Endothelial cell of umbilical vein (primary cell): ENCODE data around the gene FCRL2. TPM values are rescaled to one million over a fixed set of nuclear protein-coding genes. Genes with fewer than 3 reads are reported as not detected.

ENCODE experiments used
- BruUV-seq: library from RNA; stranded (reverse); fragments of 400-500 nt; replicated peaks from 2 replicates; lab custom pipeline; 2021; lab: Mats Ljungman, UMichigan
- CTCF ChIA-PET: fragments of 300-600, 350-600 bp; sonication (Branson Sonifier 250); formaldehyde crosslinking; loops from one replicate; lab custom pipeline; 2021; ENCODE audit warnings: antibody characterized with exemption, inconsistent platforms; lab: Charles Lee
- POLR2A ChIA-PET: fragments of 300-600, 350-600 bp; sonication (Branson Sonifier 250); formaldehyde crosslinking; loops from one replicate; lab custom pipeline; 2021; ENCODE audit warnings: antibody characterized with exemption, inconsistent platforms; lab: Charles Lee
- DNase-seq: peaks from one replicate; pipeline ENCODE4 v3.0.0-alpha.2; 2011; ENCODE audit warnings: low read depth, low spot score
- FAIRE-seq: peaks from 2 replicates; lab custom pipeline; 2011; peaks lifted over from hg19 to GRCh38; lab: Jason Lieb, UNC
- H2AFZ ChIP-seq: 2 replicates; pipeline ENCODE4 v1.6.0; 2012; ENCODE audit warnings: low read depth, low read length, control low read depth, inconsistent platforms
- H3K27ac ChIP-seq: 2 replicates; pipeline ENCODE4 v1.5.1; 2011; ENCODE audit warnings: low read depth, mild to moderate bottlenecking, control low read depth, low read length, moderate library complexity; ENCODE audit not compliant: insufficient read depth
- H3K27me3 ChIP-seq, 2 experiments: 2 replicates each; pipeline versions ENCODE4 v1.6.0 to v1.6.1; 2011; ENCODE audit warnings: low read length in 2 of 2, mixed read lengths in 1 of 2; ENCODE audit not compliant: control insufficient read depth in 2 of 2, insufficient read depth in 2 of 2
- H3K36me3 ChIP-seq, 2 experiments: 2 replicates in 1 of 2; 3 replicates in 1 of 2; pipeline ENCODE4 v1.5.1; 2011; ENCODE audit warnings: low read length in 2 of 2, mild to moderate bottlenecking in 1 of 2, moderate library complexity in 1 of 2; ENCODE audit not compliant: control insufficient read depth in 2 of 2, insufficient read depth in 2 of 2; ENCODE audit errors: extremely low read depth in 1 of 2
- H3K4me1 ChIP-seq: 3 replicates; pipeline ENCODE4 v1.5.1; 2011; ENCODE audit warnings: mild to moderate bottlenecking, low read length; ENCODE audit not compliant: control insufficient read depth, insufficient read depth; ENCODE audit errors: extremely low read depth
- H3K4me2 ChIP-seq: 2 replicates; pipeline ENCODE4 v1.6.1; 2011; ENCODE audit warnings: low read length, control low read depth, mixed read lengths; ENCODE audit not compliant: insufficient read depth
- H3K4me3 ChIP-seq, 3 experiments: fragments of 200-600 bp in 1 of 3; sonication (generic), shearing (Covaris generic) in 1 of 3; replicated peaks in 1 of 3; 2 replicates each; pipeline ENCODE4 v1.5.1; 2011 to 2016; ENCODE audit warnings: control low read depth in 3 of 3, low read length in 3 of 3, mild to moderate bottlenecking in 2 of 3, inconsistent platforms in 1 of 3, low read depth in 1 of 3, moderate library complexity in 1 of 3; ENCODE audit not compliant: insufficient read depth in 1 of 3
- H3K79me2 ChIP-seq: 2 replicates; pipeline ENCODE4 v1.6.0; 2012; ENCODE audit warnings: low read length, inconsistent platforms; ENCODE audit not compliant: control insufficient read depth, insufficient read depth
- H3K9ac ChIP-seq: replicated peaks from 2 replicates; pipeline ENCODE3; 2011; ENCODE audit warnings: low read length, control low read depth; ENCODE audit not compliant: insufficient read depth; ENCODE audit errors: extremely low read depth
- H3K9me1 ChIP-seq: replicated peaks from 3 replicates; pipeline ENCODE4 v1.6.0; 2011; ENCODE audit warnings: mild to moderate bottlenecking, low read length; ENCODE audit not compliant: control insufficient read depth, insufficient read depth; ENCODE audit errors: extremely low read depth
- H3K9me3 ChIP-seq: replicated peaks from 2 replicates; pipeline ENCODE4 v1.5.1; 2012; ENCODE audit warnings: low read length, inconsistent platforms; ENCODE audit not compliant: control insufficient read depth, insufficient read depth
- H4K20me1 ChIP-seq: replicated peaks from 2 replicates; pipeline ENCODE3; 2011; ENCODE audit warnings: mild to moderate bottlenecking, low read length; ENCODE audit not compliant: control insufficient read depth, insufficient read depth; ENCODE audit errors: extremely low read depth
- dilution Hi-C: fragments of 300-500 bp; cut with MboI; formaldehyde crosslinking; loops from one replicate; pipeline ENCODE4 v1.15.0; 2019; ENCODE audit warnings: low sequenced_read_pairs; ENCODE audit not compliant: extremely low pct_ligation_motif_present
- intact Hi-C: fragments of 100-400 bp; cut with micrococcal nuclease; formaldehyde crosslinking; loops from one replicate; pipeline ENCODE4 v1.10.0; 2022
- polyA plus RNA-seq, 4 experiments: library from polyadenylated mRNA; depleted of rRNA in 3 of 4; stranded (reverse) in 3 of 4; unstranded in 1 of 4; fragments of >200 nt; gene quantifications; 2 replicates each; pipeline versions ENCODE4 v1.2.1 to v1.2.3, GENCODE V29; 2011 to 2012; ENCODE audit warnings: missing spikeins in 1 of 4
- total RNA-seq: library from RNA; stranded (reverse); gene quantifications from 2 replicates; pipeline ENCODE4 v1.2.3, GENCODE V29; 2021
- TF ChIP-seq, protein P1 (sequence below), 2 donors: IDR thresholded peaks; 1 replicate in 1 of 2; 2 replicates in 1 of 2; pipeline ENCODE4 v1.5.1; 2011; ENCODE audit warnings: low read length in 2 of 2, mild to moderate bottlenecking in 2 of 2, moderate library complexity in 2 of 2, control low read depth in 1 of 2, inconsistent platforms in 1 of 2, low read depth in 1 of 2; ENCODE audit not compliant: insufficient read depth in 1 of 2; ENCODE audit errors: extremely low read depth in 1 of 2
- TF ChIP-seq, protein P2 (sequence below): IDR thresholded peaks from 2 replicates; pipeline ENCODE4 v1.6.1; 2011; ENCODE audit not compliant: insufficient read depth, insufficient read length

Gene FCRL2
- total and polyA plus RNA-seq, 2 donors (not counting 3 experiments of a cell fraction or from before 2014, with no cell fraction given): not detected

DNA sequence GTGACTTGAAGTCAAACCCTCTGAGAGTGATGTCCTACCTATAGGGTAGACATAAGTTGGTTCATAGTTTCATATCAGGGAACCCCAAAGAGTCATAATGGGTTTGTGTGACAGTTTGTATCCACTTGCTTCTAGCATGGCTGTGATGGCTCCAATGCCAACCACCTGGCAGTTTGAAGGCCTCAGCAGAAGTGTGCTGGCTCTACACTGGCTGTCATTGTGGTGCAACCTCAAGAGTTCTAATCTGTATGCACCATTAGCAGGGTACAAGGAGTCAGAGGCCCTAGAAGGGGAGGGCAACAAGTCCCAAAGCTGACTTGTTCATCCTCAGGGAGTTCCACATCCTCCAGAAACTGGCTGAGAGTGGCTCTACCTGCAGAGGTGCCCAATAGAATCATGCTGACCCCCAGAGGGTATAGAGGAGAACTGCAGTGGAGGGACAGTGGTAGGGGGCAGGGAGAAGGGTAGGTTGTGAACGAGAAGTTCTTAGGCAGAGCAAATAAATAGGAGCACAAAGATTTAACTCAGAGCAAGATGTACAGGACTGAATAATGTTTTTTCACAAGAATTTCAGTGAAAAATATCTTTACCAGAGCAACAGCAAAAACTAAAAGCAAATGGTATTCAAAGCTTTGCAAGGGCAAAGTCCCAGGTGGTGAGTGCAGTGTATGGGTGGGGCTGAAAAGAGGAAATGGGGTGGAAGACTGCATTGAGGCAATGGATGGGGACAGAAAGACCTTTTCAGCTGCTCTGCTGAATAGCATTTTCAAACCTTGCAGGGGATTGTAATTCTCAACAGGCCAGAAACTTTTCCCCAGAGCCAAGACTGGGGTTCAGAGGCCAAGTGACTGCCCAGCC lies 3.2 kb downstream of the FCRL2 start:
- no peaks in the 10 kb centered on the region for H3K79me2 ChIP-seq
- H3K36me3 ChIP-seq: no peaks in the 10 kb centered on the region
- DNase-seq: no peak
- intact Hi-C loops (no loop called here), dilution Hi-C loops (no loop called here)
- H3K9me1 ChIP-seq: no peaks in the 10 kb centered on the region
- no peak overlapping the region for H2AFZ ChIP-seq
- H3K4me2 ChIP-seq: no peak overlapping the region
- no peaks in the 10 kb centered on the region for H3K27me3 ChIP-seq
- FAIRE-seq: no peak
- no peak overlapping the region for H3K9ac ChIP-seq
- H3K4me3 ChIP-seq: no peak overlapping the region
- no TSS peak for BruUV-seq
- TF ChIP-seq, protein P1, sequence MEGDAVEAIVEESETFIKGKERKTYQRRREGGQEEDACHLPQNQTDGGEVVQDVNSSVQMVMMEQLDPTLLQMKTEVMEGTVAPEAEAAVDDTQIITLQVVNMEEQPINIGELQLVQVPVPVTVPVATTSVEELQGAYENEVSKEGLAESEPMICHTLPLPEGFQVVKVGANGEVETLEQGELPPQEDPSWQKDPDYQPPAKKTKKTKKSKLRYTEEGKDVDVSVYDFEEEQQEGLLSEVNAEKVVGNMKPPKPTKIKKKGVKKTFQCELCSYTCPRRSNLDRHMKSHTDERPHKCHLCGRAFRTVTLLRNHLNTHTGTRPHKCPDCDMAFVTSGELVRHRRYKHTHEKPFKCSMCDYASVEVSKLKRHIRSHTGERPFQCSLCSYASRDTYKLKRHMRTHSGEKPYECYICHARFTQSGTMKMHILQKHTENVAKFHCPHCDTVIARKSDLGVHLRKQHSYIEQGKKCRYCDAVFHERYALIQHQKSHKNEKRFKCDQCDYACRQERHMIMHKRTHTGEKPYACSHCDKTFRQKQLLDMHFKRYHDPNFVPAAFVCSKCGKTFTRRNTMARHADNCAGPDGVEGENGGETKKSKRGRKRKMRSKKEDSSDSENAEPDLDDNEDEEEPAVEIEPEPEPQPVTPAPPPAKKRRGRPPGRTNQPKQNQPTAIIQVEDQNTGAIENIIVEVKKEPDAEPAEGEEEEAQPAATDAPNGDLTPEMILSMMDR (IDR thresholded peaks at IDR 0.05; ENCODE audit: extremely low read depth in 1 of 2, insufficient read depth in 1 of 2, low read depth in 1 of 2, low read length in 2 of 2): no peak
- TF ChIP-seq, protein P2, sequence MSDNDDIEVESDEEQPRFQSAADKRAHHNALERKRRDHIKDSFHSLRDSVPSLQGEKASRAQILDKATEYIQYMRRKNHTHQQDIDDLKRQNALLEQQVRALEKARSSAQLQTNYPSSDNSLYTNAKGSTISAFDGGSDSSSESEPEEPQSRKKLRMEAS: no peak
- POLR2A ChIA-PET: no interaction called here
- H3K4me1 ChIP-seq: no peaks in the 10 kb centered on the region
- CTCF ChIA-PET: no interaction called here
- no peaks in the 10 kb centered on the region for H3K9me3 ChIP-seq
- no peaks in the 10 kb centered on the region for H4K20me1 ChIP-seq
- no peak overlapping the region for H3K27ac ChIP-seq
